ENCODE data around the gene CPO.
"Not testable (repeated sequence)": the region's sequence is repeated elsewhere in the genome, so short reads cannot be mapped to it uniquely, and the experiment has no call there.

The CPO gene

DNA sequence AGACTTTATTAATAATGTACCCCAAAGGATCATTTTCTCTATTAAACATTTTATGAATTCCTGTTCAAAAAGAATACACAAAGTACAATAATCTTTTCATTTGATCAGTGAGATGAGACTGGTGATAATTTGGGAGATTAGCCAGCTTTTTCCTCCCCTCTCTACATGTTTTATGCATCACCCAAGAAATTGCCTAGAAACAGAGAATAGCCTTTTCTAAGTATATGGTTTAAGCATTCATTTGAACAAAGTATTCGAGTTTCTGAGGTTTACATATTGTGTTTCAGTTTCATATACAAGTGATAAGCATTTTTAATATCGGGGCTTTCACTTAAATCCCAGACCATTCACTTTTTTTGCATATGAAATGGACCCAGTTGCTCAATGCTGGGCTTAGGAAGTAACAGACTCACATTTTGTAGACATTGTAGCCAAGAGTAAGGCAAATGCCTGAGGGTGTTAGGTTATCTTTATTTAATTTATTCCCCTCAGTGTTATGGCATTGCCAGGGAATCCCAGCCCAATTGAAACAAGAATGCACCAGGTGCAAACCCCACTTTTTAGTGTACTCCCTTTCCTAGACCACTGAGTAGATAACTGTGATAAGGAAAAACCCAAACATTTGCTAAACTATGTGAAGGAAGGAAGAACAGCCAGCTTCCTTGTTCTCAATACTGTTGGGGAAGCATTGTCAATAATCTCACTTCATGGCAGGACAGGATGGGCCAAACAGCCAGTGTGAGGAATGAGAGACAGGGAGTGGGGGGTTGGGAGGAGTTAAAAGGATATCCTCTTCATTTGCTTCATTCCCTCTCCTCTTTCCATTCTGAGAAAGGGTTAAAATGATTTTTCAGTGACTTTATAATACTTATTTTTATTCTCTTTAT is 3.5 kb downstream of the CPO start:
- Histone ChIP-seq H3K79me2 (ENCODE audit: insufficient read depth, low read length) (no peaks in the 10 kb centered on the region), H3K27me3 (ENCODE audit: insufficient read depth, low read length) (no peaks in the 10 kb centered on the region), H3F3A (ENCODE audit: insufficient read depth, low read length) (no peaks in the 10 kb centered on the region), H2AFZ (ENCODE audit: low read length) (no peak overlapping the region), H3K4me3 (ENCODE audit: low read depth, low read length, poor library complexity, severe bottlenecking) (no peak overlapping the region), H3K9me2 (ENCODE audit: low read depth, low read length) (no peaks in the 10 kb centered on the region), H3K9me3 (ENCODE audit: low read length) (no peaks in the 10 kb centered on the region), H3K36me3 (ENCODE audit: insufficient read depth, low read length) (no peaks in the 10 kb centered on the region), H3K9ac (ENCODE audit: low read length) (no peak overlapping the region), H3K4me2 (ENCODE audit: low read length) (no peak overlapping the region), H4K20me1 (ENCODE audit: insufficient read depth, low read length) (no peaks in the 10 kb centered on the region), H3K4me1 (ENCODE audit: insufficient read depth, low read length, severe bottlenecking) (no peaks in the 10 kb centered on the region), H3K27ac (ENCODE audit: low read depth, low read length, poor library complexity, severe bottlenecking) (no peak overlapping the region)
- TF ChIP-seq EZH2 (IDR thresholded peaks at IDR 0.05; ENCODE audit: borderline replicate concordance, low read length): no peak
- TF ChIP-seq CTCF (IDR thresholded peaks at IDR 0.05; ENCODE audit: low read length): no peak

- H3K4me2 ChIP-seq (ENCODE audit: low read length); H3K9me3 ChIP-seq (ENCODE audit: low read length); H3K9me2 ChIP-seq (ENCODE audit: low read depth, low read length); H3F3A ChIP-seq (ENCODE audit: insufficient read depth, low read length); H3K79me2 ChIP-seq (ENCODE audit: insufficient read depth, low read length); H3K36me3 ChIP-seq (ENCODE audit: insufficient read depth, low read length); H3K4me1 ChIP-seq (ENCODE audit: insufficient read depth, low read length, severe bottlenecking); H4K20me1 ChIP-seq (ENCODE audit: insufficient read depth, low read length); H3K9ac ChIP-seq (ENCODE audit: low read length); H3K4me3 ChIP-seq (ENCODE audit: low read depth, low read length, poor library complexity, severe bottlenecking); H3K27ac ChIP-seq (ENCODE audit: low read depth, low read length, poor library complexity, severe bottlenecking); H2AFZ ChIP-seq (ENCODE audit: low read length); H3K27me3 ChIP-seq (ENCODE audit: insufficient read depth, low read length): not testable (repeated sequence)
Observed at GRCh38 chr2:206953404-206953803, 14.1 kb downstream of the CPO start.

GRCh38 chr2:206955253-206955652 is 15.9 kb downstream of the CPO start:
- H3F3A ChIP-seq (ENCODE audit: insufficient read depth, low read length): no peaks in the 10 kb centered on the region
- H3K36me3 ChIP-seq (ENCODE audit: insufficient read depth, low read length): no peaks in the 10 kb centered on the region

More at GRCh38 chr2:206955253-206955652, 15.9 kb downstream of the CPO start:
- Histone ChIP-seq H2AFZ (ENCODE audit: low read length) (no peak overlapping the region), H3K4me3 (ENCODE audit: low read depth, low read length, poor library complexity, severe bottlenecking) (no peak overlapping the region), H3K9ac (ENCODE audit: low read length) (no peak overlapping the region), H3K79me2 (ENCODE audit: insufficient read depth, low read length) (no peaks in the 10 kb centered on the region), H3K9me2 (ENCODE audit: low read depth, low read length) (no peaks in the 10 kb centered on the region), H4K20me1 (ENCODE audit: insufficient read depth, low read length) (no peaks in the 10 kb centered on the region), H3K9me3 (ENCODE audit: low read length) (no peaks in the 10 kb centered on the region), H3K4me2 (ENCODE audit: low read length) (no peak overlapping the region), H3K27me3 (ENCODE audit: insufficient read depth, low read length) (no peaks in the 10 kb centered on the region), H3K4me1 (ENCODE audit: insufficient read depth, low read length, severe bottlenecking) (no peaks in the 10 kb centered on the region), H3K27ac (ENCODE audit: low read depth, low read length, poor library complexity, severe bottlenecking) (no peak overlapping the region)
- no peak for TF ChIP-seq CTCF (IDR thresholded peaks at IDR 0.05; ENCODE audit: low read length)
- TF ChIP-seq EZH2 (IDR thresholded peaks at IDR 0.05; ENCODE audit: borderline replicate concordance, low read length): no peak
